ENCODE measurements around the gene AHRR. TPM values are rescaled to one million over a fixed set of nuclear protein-coding genes. Genes with fewer than 3 reads are reported as not detected.

Gene AHRR
- total RNA-seq, 1 donor from 2014 or later = 1.4 TPM

DNA sequence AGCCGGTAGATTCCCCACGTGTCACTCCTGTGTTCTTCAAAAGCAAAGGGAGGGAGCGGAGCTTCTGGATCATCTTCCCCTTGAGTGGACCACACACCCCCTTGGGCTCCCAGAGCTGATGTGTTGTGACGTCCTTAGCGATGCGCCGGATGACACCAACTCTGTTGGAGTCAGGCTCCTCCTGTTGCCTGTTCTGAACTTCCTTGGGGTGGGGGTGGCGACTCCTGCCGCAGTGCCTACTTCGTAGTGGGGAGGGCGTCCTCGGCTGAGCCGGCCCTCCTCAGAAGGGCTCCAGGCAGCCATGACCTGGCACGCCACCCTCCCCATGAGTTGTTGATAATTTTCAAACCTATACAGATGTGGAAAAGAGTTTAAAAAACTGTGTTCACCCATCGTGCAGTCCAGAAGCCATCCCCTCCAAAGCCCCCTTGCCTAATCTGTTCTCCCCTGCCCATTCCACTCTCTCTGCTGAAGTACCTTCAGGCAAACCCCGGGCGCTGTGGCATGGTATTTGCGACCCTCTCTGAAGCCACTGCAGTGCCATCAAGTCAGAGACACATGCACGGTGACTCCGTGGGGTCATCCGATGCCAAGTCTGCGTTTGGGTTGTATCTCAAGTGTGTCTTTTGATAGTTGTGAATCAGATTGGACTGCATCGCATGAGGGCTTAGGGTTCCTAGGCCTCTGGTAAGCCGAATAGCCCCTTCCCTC is 138.2 kb downstream of the AHRR start:
- intact Hi-C loops (cut with micrococcal nuclease) = no loop called here
- H3K36me3 ChIP-seq = peaks cover 87% of the 10 kb centered on the region
- H3K4me1 ChIP-seq = no peaks in the 10 kb centered on the region
- no peaks in the 10 kb centered on the region for H3K9me3 ChIP-seq (replicated peaks)
- no peak for TF ChIP-seq CTCF (IDR thresholded peaks at IDR 0.05; ENCODE audit: borderline replicate concordance)
- H3K27me3 ChIP-seq (ENCODE audit: low read depth) = no peaks in the 10 kb centered on the region
- no peak overlapping the region for H3K27ac ChIP-seq (replicated peaks)
- DNase-seq = no peak
- no peak overlapping the region for H3K4me3 ChIP-seq

DNA sequence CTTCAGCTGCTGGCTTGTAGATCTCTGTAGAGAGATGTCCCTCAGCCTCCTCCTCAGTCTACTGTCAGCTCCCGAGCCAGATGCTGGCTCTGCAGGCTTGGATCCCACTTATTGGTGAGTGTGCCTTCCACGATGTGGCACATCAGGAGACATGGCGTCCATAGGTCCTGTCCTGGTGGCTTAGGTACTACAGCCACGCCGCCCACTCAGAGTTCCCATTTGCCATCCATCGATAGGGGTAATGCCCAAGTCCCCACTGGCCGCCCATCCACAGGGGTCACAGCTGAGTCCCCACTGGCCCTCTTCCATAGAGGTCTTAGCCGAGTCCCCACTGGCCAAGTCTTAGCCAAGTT is 138.7 kb downstream of the AHRR start:
- DNase-seq = peak; percentile 7
- Histone ChIP-seq H3K4me1 (no peaks in the 10 kb centered on the region), H3K27me3 (ENCODE audit: low read depth) (no peaks in the 10 kb centered on the region), H3K4me3 (no peak overlapping the region), H3K27ac (replicated peaks) (no peak overlapping the region), H3K36me3 (peaks cover 87% of the 10 kb centered on the region), H3K9me3 (replicated peaks) (no peaks in the 10 kb centered on the region)
- no peak for TF ChIP-seq CTCF (IDR thresholded peaks at IDR 0.05; ENCODE audit: borderline replicate concordance)
- intact Hi-C loops (cut with micrococcal nuclease) = no loop called here

GRCh38 chr5:462051-462481 is 140.6 kb downstream of the AHRR start:
- Histone ChIP-seq H3K4me3 (no peak overlapping the region), H3K27me3 (ENCODE audit: low read depth) (no peaks in the 10 kb centered on the region), H3K27ac (replicated peaks) (no peak overlapping the region), H3K4me1 (no peaks in the 10 kb centered on the region), H3K9me3 (replicated peaks) (no peaks in the 10 kb centered on the region), H3K36me3 (peaks cover 87% of the 10 kb centered on the region)
- no peak for TF ChIP-seq CTCF (IDR thresholded peaks at IDR 0.05; ENCODE audit: borderline replicate concordance)
- intact Hi-C loops (cut with micrococcal nuclease) = no loop called here
- DNase-seq = peak; percentile 8

DNA sequence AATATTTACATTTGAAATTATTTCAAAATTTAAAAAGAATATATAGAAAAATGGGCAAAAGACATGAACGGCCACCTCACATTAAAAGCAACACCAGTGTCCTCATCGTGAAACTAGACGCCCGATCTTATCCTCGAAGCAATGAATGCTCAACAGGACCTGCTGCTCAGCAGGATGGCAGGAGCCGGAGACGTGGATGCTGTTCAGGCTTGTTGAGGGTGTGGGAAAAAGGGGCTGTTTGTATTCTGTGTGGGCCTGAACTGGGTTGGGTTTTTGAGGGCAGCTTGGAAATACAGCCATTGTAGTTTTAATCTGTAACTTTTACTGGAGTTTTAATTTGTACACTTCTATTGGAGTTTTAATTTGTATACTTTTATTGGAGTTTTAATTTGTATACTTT is 141.8 kb downstream of the AHRR start:
- Histone ChIP-seq H3K36me3 (peaks cover 77% of the 10 kb centered on the region), H3K4me3 (no peak overlapping the region), H3K4me1 (no peaks in the 10 kb centered on the region), H3K27ac (replicated peaks) (no peak overlapping the region), H3K27me3 (ENCODE audit: low read depth) (no peaks in the 10 kb centered on the region), H3K9me3 (replicated peaks) (no peaks in the 10 kb centered on the region)
- TF ChIP-seq CTCF (IDR thresholded peaks at IDR 0.05; ENCODE audit: borderline replicate concordance) = no peak
- intact Hi-C loops (cut with micrococcal nuclease) = no loop called here
- DNase-seq = no peak

- DNase-seq = peak; percentile 12
- Histone ChIP-seq H3K4me1 (no peaks in the 10 kb centered on the region), H3K9me3 (replicated peaks) (no peaks in the 10 kb centered on the region), H3K27me3 (ENCODE audit: low read depth) (no peaks in the 10 kb centered on the region), H3K36me3 (peaks cover 75% of the 10 kb centered on the region), H3K4me3 (no peak overlapping the region), H3K27ac (replicated peaks) (no peak overlapping the region)
- no peak for TF ChIP-seq CTCF (IDR thresholded peaks at IDR 0.05; ENCODE audit: borderline replicate concordance)
- intact Hi-C loops (cut with micrococcal nuclease) = no loop called here
Observed at GRCh38 chr5:463952-464351, 142.4 kb downstream of the AHRR start.
